Measurements from ENCODE around the gene MOAP1.

GRCh38 chr14:93183596-93184317, 940 bp downstream of the MOAP1 start:
- TF ChIP-seq EZH2 (IDR thresholded peaks at IDR 0.05; ENCODE audit: borderline replicate concordance, low read depth, low read length, poor library complexity, severe bottlenecking) (no peak), CTCF (conservative IDR thresholded peaks at IDR 0.05; ENCODE audit: low read depth, low read length) (no peak)
